Measurements from ENCODE around the gene TRIP10.

DNA sequence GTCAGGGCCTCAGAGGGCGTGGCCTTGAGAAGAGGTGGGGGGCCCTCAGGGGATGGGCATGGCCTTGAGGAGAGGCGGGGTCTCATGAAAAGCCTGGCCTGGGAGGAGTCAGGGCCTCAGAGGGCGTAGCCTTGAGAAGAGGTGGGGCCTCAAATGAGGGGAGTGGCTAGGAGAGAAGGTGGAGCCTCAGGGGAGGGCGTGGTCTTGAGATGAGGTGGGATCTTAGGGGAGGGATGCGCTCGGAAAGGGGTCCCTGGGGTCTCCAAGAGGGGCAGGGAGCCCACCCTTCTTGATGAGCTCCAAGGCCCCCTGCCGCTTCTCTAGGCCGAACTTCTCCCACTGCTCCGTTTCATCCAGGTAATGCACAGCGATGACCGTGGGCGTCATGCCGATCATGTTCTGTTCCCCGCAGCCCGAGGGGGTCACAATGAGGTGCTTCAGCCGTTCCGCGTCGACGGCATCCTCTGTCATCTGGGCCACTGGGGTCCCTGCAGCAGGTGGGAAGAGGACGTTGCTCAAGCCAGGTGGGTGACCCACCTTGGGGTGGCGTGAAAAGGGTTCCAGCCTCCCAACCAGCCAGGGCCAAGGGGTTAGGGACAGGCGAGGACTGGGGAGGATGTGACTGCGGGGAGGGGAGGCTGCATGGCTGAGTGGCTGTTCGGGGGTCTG lies 45.2 kb upstream of the TRIP10 start:
- TF ChIP-seq, protein P1, sequence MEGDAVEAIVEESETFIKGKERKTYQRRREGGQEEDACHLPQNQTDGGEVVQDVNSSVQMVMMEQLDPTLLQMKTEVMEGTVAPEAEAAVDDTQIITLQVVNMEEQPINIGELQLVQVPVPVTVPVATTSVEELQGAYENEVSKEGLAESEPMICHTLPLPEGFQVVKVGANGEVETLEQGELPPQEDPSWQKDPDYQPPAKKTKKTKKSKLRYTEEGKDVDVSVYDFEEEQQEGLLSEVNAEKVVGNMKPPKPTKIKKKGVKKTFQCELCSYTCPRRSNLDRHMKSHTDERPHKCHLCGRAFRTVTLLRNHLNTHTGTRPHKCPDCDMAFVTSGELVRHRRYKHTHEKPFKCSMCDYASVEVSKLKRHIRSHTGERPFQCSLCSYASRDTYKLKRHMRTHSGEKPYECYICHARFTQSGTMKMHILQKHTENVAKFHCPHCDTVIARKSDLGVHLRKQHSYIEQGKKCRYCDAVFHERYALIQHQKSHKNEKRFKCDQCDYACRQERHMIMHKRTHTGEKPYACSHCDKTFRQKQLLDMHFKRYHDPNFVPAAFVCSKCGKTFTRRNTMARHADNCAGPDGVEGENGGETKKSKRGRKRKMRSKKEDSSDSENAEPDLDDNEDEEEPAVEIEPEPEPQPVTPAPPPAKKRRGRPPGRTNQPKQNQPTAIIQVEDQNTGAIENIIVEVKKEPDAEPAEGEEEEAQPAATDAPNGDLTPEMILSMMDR (IDR thresholded peaks at IDR 0.05; ENCODE audit: low read depth, low read length, missing input control) = no peak
- TF ChIP-seq JUND (IDR thresholded peaks at IDR 0.05) = no peak
- TF ChIP-seq, protein P2, sequence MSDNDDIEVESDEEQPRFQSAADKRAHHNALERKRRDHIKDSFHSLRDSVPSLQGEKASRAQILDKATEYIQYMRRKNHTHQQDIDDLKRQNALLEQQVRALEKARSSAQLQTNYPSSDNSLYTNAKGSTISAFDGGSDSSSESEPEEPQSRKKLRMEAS (IDR thresholded peaks at IDR 0.05) = no peak
- TF ChIP-seq, protein P3, sequence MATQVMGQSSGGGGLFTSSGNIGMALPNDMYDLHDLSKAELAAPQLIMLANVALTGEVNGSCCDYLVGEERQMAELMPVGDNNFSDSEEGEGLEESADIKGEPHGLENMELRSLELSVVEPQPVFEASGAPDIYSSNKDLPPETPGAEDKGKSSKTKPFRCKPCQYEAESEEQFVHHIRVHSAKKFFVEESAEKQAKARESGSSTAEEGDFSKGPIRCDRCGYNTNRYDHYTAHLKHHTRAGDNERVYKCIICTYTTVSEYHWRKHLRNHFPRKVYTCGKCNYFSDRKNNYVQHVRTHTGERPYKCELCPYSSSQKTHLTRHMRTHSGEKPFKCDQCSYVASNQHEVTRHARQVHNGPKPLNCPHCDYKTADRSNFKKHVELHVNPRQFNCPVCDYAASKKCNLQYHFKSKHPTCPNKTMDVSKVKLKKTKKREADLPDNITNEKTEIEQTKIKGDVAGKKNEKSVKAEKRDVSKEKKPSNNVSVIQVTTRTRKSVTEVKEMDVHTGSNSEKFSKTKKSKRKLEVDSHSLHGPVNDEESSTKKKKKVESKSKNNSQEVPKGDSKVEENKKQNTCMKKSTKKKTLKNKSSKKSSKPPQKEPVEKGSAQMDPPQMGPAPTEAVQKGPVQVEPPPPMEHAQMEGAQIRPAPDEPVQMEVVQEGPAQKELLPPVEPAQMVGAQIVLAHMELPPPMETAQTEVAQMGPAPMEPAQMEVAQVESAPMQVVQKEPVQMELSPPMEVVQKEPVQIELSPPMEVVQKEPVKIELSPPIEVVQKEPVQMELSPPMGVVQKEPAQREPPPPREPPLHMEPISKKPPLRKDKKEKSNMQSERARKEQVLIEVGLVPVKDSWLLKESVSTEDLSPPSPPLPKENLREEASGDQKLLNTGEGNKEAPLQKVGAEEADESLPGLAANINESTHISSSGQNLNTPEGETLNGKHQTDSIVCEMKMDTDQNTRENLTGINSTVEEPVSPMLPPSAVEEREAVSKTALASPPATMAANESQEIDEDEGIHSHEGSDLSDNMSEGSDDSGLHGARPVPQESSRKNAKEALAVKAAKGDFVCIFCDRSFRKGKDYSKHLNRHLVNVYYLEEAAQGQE (IDR thresholded peaks at IDR 0.05) = no peak
- no peak for TF ChIP-seq RAD21 (IDR thresholded peaks at IDR 0.05)
- no peak for TF ChIP-seq TAF1 (conservative IDR thresholded peaks at IDR 0.05)
- TF ChIP-seq GABPA (IDR thresholded peaks at IDR 0.05 in 1 of 2, conservative IDR thresholded peaks at IDR 0.05 in 1 of 2) = no peak
- no peak for TF ChIP-seq NR2F2 (IDR thresholded peaks at IDR 0.05)
- TF ChIP-seq YY1 (IDR thresholded peaks at IDR 0.05) = no peak
- TF ChIP-seq, protein P4, sequence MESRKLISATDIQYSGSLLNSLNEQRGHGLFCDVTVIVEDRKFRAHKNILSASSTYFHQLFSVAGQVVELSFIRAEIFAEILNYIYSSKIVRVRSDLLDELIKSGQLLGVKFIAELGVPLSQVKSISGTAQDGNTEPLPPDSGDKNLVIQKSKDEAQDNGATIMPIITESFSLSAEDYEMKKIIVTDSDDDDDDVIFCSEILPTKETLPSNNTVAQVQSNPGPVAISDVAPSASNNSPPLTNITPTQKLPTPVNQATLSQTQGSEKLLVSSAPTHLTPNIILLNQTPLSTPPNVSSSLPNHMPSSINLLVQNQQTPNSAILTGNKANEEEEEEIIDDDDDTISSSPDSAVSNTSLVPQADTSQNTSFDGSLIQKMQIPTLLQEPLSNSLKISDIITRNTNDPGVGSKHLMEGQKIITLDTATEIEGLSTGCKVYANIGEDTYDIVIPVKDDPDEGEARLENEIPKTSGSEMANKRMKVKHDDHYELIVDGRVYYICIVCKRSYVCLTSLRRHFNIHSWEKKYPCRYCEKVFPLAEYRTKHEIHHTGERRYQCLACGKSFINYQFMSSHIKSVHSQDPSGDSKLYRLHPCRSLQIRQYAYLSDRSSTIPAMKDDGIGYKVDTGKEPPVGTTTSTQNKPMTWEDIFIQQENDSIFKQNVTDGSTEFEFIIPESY (IDR thresholded peaks at IDR 0.05) = no peak
- TF ChIP-seq SP1 (IDR thresholded peaks at IDR 0.05) = no peak
- TF ChIP-seq, protein P5, sequence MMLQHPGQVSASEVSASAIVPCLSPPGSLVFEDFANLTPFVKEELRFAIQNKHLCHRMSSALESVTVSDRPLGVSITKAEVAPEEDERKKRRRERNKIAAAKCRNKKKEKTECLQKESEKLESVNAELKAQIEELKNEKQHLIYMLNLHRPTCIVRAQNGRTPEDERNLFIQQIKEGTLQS (IDR thresholded peaks at IDR 0.05) = no peak
- no peak for TF ChIP-seq EGR1 (IDR thresholded peaks at IDR 0.05; ENCODE audit: low read depth in 2 of 2)
